ACC112 (cell line): Measurements from ENCODE around the gene SUGCT.

ENCODE experiments used
- H2AFZ ChIP-seq: fragments of 200-600 bp; sonication (generic); one replicate; pipeline ENCODE4 v1.6.0; 2017; ENCODE audit warnings: antibody characterized with exemption, low read length; ENCODE audit not compliant: unreplicated experiment
- H3K27ac ChIP-seq: fragments of 200-600 bp; sonication (generic); 2 replicates; pipeline ENCODE4 v1.5.1; 2014; ENCODE audit warnings: low read depth, mild to moderate bottlenecking, antibody characterized with exemption, low read length, moderate library complexity
- H3K27me3 ChIP-seq: fragments of 200-600 bp; sonication (generic); 2 replicates; pipeline ENCODE4 v1.6.1; 2014; ENCODE audit warnings: mild to moderate bottlenecking, antibody characterized with exemption, low read length, moderate library complexity, mixed read lengths; ENCODE audit not compliant: insufficient read depth
- H3K36me3 ChIP-seq: fragments of 200-600 bp; sonication (generic); 2 replicates; pipeline ENCODE4 v1.6.1; 2016; ENCODE audit warnings: mild to moderate bottlenecking, antibody characterized with exemption, low read length, moderate library complexity, mixed read lengths; ENCODE audit not compliant: insufficient read depth
- H3K4me1 ChIP-seq: fragments of 200-600 bp; sonication (generic); one replicate; pipeline ENCODE4 v1.6.1; 2016; ENCODE audit warnings: low read length, mixed read lengths; ENCODE audit not compliant: insufficient read depth, unreplicated experiment, control insufficient read depth
- H3K4me3 ChIP-seq: fragments of 200-600 bp; sonication (generic); 2 replicates; pipeline ENCODE4 v1.5.1; 2014; ENCODE audit warnings: mild to moderate bottlenecking, low read depth, low read length
- H3K79me2 ChIP-seq: fragments of 200-600 bp; sonication (generic); one replicate; pipeline ENCODE4 v1.6.0; 2016; ENCODE audit warnings: low read length; ENCODE audit not compliant: control insufficient read depth, unreplicated experiment, insufficient read depth

SUGCT gene

GRCh38 chr7:40761762-40762560, 627.2 kb downstream of the SUGCT start:
- Histone ChIP-seq H3K4me1 (no peaks in the 10 kb centered on the region), H3K27ac (no peak overlapping the region), H3K27me3 (no peaks in the 10 kb centered on the region), H3K4me3 (no peak overlapping the region), H3K36me3 (no peaks in the 10 kb centered on the region), H2AFZ (no peak overlapping the region), H3K79me2 (no peaks in the 10 kb centered on the region)

- Histone ChIP-seq H3K79me2 (no peaks in the 10 kb centered on the region), H3K27me3 (no peaks in the 10 kb centered on the region), H3K36me3 (no peaks in the 10 kb centered on the region), H3K4me3 (no peak overlapping the region), H3K27ac (no peak overlapping the region), H2AFZ (no peak overlapping the region), H3K4me1 (no peaks in the 10 kb centered on the region)
Observed at GRCh38 chr7:40763319-40764287, 628.8 kb downstream of the SUGCT start.

- H3K4me3 ChIP-seq = no peak overlapping the region
- no peaks in the 10 kb centered on the region for H3K79me2 ChIP-seq
- no peaks in the 10 kb centered on the region for H3K36me3 ChIP-seq
- H3K27ac ChIP-seq = no peak overlapping the region
- no peaks in the 10 kb centered on the region for H3K27me3 ChIP-seq
- H3K4me1 ChIP-seq = no peaks in the 10 kb centered on the region
- no peak overlapping the region for H2AFZ ChIP-seq
Observed at GRCh38 chr7:40765639-40766038, 630.8 kb downstream of the SUGCT start.

- H3K36me3 ChIP-seq = no peaks in the 10 kb centered on the region
- no peak overlapping the region for H2AFZ ChIP-seq
- H3K4me3 ChIP-seq = no peak overlapping the region
- H3K27me3 ChIP-seq = no peaks in the 10 kb centered on the region
- no peak overlapping the region for H3K27ac ChIP-seq
- no peaks in the 10 kb centered on the region for H3K79me2 ChIP-seq
- H3K4me1 ChIP-seq = no peaks in the 10 kb centered on the region
Observed at GRCh38 chr7:40772096-40772495, 637.3 kb downstream of the SUGCT start.

GRCh38 chr7:40773656-40774055, 638.9 kb downstream of the SUGCT start:
- Histone ChIP-seq H3K79me2 (no peaks in the 10 kb centered on the region), H3K36me3 (no peaks in the 10 kb centered on the region), H3K27me3 (no peaks in the 10 kb centered on the region), H3K4me3 (no peak overlapping the region), H3K27ac (no peak overlapping the region), H2AFZ (no peak overlapping the region), H3K4me1 (no peaks in the 10 kb centered on the region)

GRCh38 chr7:40775877-40776276, 641.1 kb downstream of the SUGCT start:
- no peak overlapping the region for H3K4me3 ChIP-seq
- H3K27me3 ChIP-seq = no peaks in the 10 kb centered on the region
- H3K36me3 ChIP-seq = no peaks in the 10 kb centered on the region
- no peaks in the 10 kb centered on the region for H3K4me1 ChIP-seq
- no peak overlapping the region for H2AFZ ChIP-seq
- H3K27ac ChIP-seq = no peak overlapping the region
- no peaks in the 10 kb centered on the region for H3K79me2 ChIP-seq

GRCh38 chr7:40777730-40778312, 643.0 kb downstream of the SUGCT start:
- H3K4me1 ChIP-seq = no peaks in the 10 kb centered on the region
- no peaks in the 10 kb centered on the region for H3K79me2 ChIP-seq
- H3K4me3 ChIP-seq = no peak overlapping the region
- no peaks in the 10 kb centered on the region for H3K27me3 ChIP-seq
- no peak overlapping the region for H3K27ac ChIP-seq
- no peaks in the 10 kb centered on the region for H3K36me3 ChIP-seq
- H2AFZ ChIP-seq = no peak overlapping the region

GRCh38 chr7:40780460-40780859, 645.7 kb downstream of the SUGCT start:
- Histone ChIP-seq H3K4me1 (no peaks in the 10 kb centered on the region), H3K79me2 (no peaks in the 10 kb centered on the region), H3K27me3 (no peaks in the 10 kb centered on the region), H3K4me3 (no peak overlapping the region), H2AFZ (no peak overlapping the region), H3K27ac (no peak overlapping the region), H3K36me3 (no peaks in the 10 kb centered on the region)

GRCh38 chr7:40782836-40783235, 648.0 kb downstream of the SUGCT start:
- Histone ChIP-seq H3K4me1 (no peaks in the 10 kb centered on the region), H3K79me2 (no peaks in the 10 kb centered on the region), H2AFZ (no peak overlapping the region), H3K36me3 (no peaks in the 10 kb centered on the region), H3K27ac (no peak overlapping the region), H3K27me3 (no peaks in the 10 kb centered on the region), H3K4me3 (no peak overlapping the region)

- no peaks in the 10 kb centered on the region for H3K27me3 ChIP-seq
- no peak overlapping the region for H3K4me3 ChIP-seq
- H3K4me1 ChIP-seq = no peaks in the 10 kb centered on the region
- no peak overlapping the region for H3K27ac ChIP-seq
- no peak overlapping the region for H2AFZ ChIP-seq
- H3K36me3 ChIP-seq = no peaks in the 10 kb centered on the region
- no peaks in the 10 kb centered on the region for H3K79me2 ChIP-seq
Observed at GRCh38 chr7:40784176-40784575, 649.4 kb downstream of the SUGCT start.
